Pancreas (tissue), 10 donors: ENCODE measurements around the gene ZNF653. TPM values are rescaled to one million over a fixed set of nuclear protein-coding genes. Genes with fewer than 3 reads are reported as not detected.

Experiments used
- ATAC-seq, 4 donors: fragments of 200-7000 bp; cut with Tn5 transposase; one replicate each; pipeline versions ENCODE4 v1.8.0 to v1.9.1; 2020; ENCODE audit warnings: mild to moderate bottlenecking in 4 of 4, moderate library complexity in 4 of 4
- DNase-seq, 6 donors: peaks; one replicate each; pipeline ENCODE4 v3.0.0-alpha.2; 2020
- FAIRE-seq: peaks from 2 replicates; lab custom pipeline; 2012; peaks lifted over from hg19 to GRCh38; lab: Jason Lieb, UNC
- H3K27ac ChIP-seq, 4 donors: fragments of 200-600 bp; sonication (generic); 1 replicate in 3 of 4; 2 replicates in 1 of 4; pipeline versions ENCODE4 v1.5.0 to v1.8.0; 2020
- H3K27me3 ChIP-seq, 4 donors: fragments of 200-600 bp; one replicate each; pipeline ENCODE4 v1.8.0; 2021
- H3K36me3 ChIP-seq, 3 donors: fragments of 200-600 bp; sonication (generic) in 1 of 3; one replicate each; pipeline versions ENCODE4 v1.5.0 to v1.8.0; 2020 to 2021
- H3K4me1 ChIP-seq, 3 donors: fragments of 200-600 bp; one replicate each; pipeline ENCODE4 v1.8.0; 2021
- H3K4me3 ChIP-seq, 4 donors: fragments of 200-600 bp; sonication (generic) in 2 of 4; one replicate each; pipeline versions ENCODE4 v1.5.0 to v1.8.0; 2020 to 2021
- H3K9me3 ChIP-seq, 4 donors: fragments of 200-600 bp; one replicate each; pipeline ENCODE4 v1.8.0; 2021
- WGBS, 2 donors: extraction: QIAGEN DNeasy Blood & Tissue Kit; methylation state at CpG; one replicate each; pipeline ENCODE4 v1.1.7; 2013; 5-methylcytosine and 5-hydroxymethylcytosine counted together
- intact Hi-C, 3 donors: fragments of 100-400 bp; cut with DNase I; formaldehyde crosslinking; loops; one replicate each; pipeline versions ENCODE4 v1.11.1 to v1.14.2; 2022
- polyA plus RNA-seq, 2 donors: library from polyadenylated mRNA; stranded (reverse); fragments of 200-250 nt; gene quantifications; one replicate each; pipeline ENCODE4 v1.2.3, GENCODE V29; 2013
- total RNA-seq, 6 donors: library from RNA; stranded (reverse); fragmentation: NEBNext Ultra II Directional in 4 of 6; extraction: Animal tissue kit (Norgen Biotek cat#: 25700) in 4 of 6; gene quantifications; one replicate each; pipeline versions ENCODE4 v1.2.1 to v1.2.4, GENCODE V29; 2021 to 2023
- TF ChIP-seq, protein P1 (sequence below), 4 donors: fragments of 200-600 bp; sonication (generic) in 3 of 4; IDR thresholded peaks; one replicate each; pipeline versions ENCODE4 v1.5.0 to v1.8.0; 2021; ENCODE audit warnings: antibody characterized with exemption in 4 of 4
- donor health status: healthy with polysubstance abuse.
- donor health status: DM: no; HTN: no; CAD: no; lungs with moderate emphysema.
- donor health status: DM: no; HTN: no; CAD: no.
- donor health status: control.
- donor health status: control.
- donor health status: Bipolar disorder and iron deficiency.
- donor health status: DM: yes; HTN: yes; CAD: no.
- donor health status: DM: no; HTN: no; CAD: no.
- donor health status: DM: no; HTN: no; CAD: no.
- donor health status: DM: yes; HTN: yes; CAD: no.

Gene ZNF653
- total and polyA plus RNA-seq, 8 donors: 4.5 to 25.6 (median 6.0) TPM

DNA sequence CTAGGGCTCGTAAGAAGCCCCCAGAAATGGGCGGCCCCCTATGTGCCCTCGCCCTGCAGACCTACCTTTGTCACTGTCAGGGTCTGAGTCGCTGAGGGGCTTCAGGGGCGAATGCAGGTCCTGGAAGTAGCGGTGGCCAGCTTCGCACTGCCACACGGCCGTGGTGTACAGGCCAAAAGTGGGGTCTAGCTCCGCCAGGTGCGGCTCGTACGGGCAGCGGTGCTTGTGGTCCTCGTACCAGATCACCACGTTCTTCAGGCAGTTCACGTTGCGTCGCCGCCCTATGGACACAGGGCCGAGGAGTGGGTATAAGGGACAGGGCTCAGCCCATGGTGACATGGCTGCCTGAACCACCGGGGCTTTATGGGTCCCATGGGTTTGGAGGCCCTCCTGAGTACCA lies 9.8 kb downstream of the ZNF653 start:
- no peak overlapping the region for H3K27ac ChIP-seq
- intact Hi-C loops: loop anchor here in 1 of 3 donors (10.0 kb wide), 1 partner anchor 79 kb away; the partner anchor contains the start of gene ACP5
- no peak for ATAC-seq
- H3K36me3 ChIP-seq: no peaks in the 10 kb centered on the region
- FAIRE-seq: no peak
- H3K4me1 ChIP-seq: no peaks in the 10 kb centered on the region
- TF ChIP-seq, protein P1, sequence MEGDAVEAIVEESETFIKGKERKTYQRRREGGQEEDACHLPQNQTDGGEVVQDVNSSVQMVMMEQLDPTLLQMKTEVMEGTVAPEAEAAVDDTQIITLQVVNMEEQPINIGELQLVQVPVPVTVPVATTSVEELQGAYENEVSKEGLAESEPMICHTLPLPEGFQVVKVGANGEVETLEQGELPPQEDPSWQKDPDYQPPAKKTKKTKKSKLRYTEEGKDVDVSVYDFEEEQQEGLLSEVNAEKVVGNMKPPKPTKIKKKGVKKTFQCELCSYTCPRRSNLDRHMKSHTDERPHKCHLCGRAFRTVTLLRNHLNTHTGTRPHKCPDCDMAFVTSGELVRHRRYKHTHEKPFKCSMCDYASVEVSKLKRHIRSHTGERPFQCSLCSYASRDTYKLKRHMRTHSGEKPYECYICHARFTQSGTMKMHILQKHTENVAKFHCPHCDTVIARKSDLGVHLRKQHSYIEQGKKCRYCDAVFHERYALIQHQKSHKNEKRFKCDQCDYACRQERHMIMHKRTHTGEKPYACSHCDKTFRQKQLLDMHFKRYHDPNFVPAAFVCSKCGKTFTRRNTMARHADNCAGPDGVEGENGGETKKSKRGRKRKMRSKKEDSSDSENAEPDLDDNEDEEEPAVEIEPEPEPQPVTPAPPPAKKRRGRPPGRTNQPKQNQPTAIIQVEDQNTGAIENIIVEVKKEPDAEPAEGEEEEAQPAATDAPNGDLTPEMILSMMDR (IDR thresholded peaks at IDR 0.05): no peak
- no peak overlapping the region for H3K4me3 ChIP-seq
- no peaks in the 10 kb centered on the region for H3K27me3 ChIP-seq
- WGBS, 2 donors: 93 to 96% methylated on average over 22 of the region's 22 CpGs
- H3K9me3 ChIP-seq: no peaks in the 10 kb centered on the region
- DNase-seq: no peak

DNA sequence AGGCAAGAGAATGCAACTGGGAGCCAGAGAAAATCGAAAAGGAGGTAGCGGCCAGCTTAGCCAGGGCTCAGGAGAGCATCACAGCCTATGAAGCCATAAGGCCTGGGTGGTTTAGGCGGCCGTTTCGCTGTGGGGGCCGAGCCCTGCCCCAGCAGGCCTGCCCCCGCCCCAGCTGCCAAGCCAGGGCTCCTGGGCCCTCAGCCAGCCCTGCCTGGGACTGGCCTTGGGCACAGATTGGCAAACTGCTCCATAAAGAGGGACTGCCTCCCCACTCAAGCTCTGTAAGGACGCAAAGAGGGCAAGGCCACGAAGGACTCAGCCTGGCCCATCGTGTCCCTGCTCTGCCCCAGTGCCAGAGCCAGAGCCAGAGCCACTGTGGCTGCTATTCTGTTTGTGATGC lies 10.2 kb downstream of the ZNF653 start:
- H3K4me3 ChIP-seq: no peak overlapping the region
- no peak for FAIRE-seq

DNA sequence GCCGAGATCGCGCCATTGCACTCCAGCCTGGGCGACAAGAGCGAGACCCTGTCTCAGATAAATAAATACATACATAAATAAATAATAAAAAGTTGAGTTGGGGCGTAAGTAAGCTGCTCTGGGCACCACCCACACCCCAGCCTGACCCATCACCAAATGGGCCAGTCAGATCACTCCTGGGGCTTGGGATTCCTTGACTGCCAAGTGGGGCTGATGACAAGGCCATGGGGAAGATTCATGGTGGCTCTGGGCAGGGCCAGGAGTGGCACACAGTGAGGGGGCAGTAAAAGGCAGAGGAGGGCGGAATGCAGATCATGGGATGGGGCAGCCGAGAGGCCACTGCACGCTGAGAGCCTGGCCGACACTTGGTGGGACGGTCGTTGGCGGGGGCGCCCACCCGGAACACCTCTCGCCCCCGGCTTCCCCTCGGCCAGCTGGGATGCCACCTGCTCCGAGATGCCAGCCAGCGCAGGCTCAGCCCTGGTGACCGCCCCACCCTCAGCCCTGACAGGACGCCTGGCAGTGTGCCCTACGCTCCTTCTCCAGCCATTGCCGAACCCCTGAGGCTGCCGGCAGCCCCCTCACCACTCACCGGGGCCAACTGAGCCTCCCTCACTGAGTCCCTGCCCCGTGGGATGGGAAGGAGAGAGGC lies 10.9 kb downstream of the ZNF653 start:
- TF ChIP-seq, protein P1 (IDR thresholded peaks at IDR 0.05): no peak
- whole genome bisulfite sequencing, 2 donors: 96 to 97% methylated on average over 27 of the region's 27 CpGs
- intact Hi-C loops: loop anchor here in 1 of 3 donors (10.0 kb wide), 1 partner anchor 80 kb away; the partner anchor contains the start of gene ACP5
- no peak overlapping the region for H3K27ac ChIP-seq
- H3K4me1 ChIP-seq: no peaks in the 10 kb centered on the region
- no peaks in the 10 kb centered on the region for H3K9me3 ChIP-seq
- no peak for ATAC-seq
- H3K4me3 ChIP-seq: no peak overlapping the region
- no peaks in the 10 kb centered on the region for H3K36me3 ChIP-seq
- peak in 1 of 6 donors; percentile 74 for DNase-seq
- no peaks in the 10 kb centered on the region for H3K27me3 ChIP-seq
- no peak for FAIRE-seq

More for the DNA sequence above, 10.2 kb downstream of the ZNF653 start:
- peak in 3 of 4 donors; percentile 16 to 57 (median 32) for ATAC-seq
- no peaks in the 10 kb centered on the region for H3K4me1 ChIP-seq
- TF ChIP-seq, protein P1 (IDR thresholded peaks at IDR 0.05): no peak
- intact Hi-C loops: loop anchor here in 1 of 3 donors (10.0 kb wide), 1 partner anchor 79 kb away; the partner anchor contains the start of gene ACP5
- no peaks in the 10 kb centered on the region for H3K36me3 ChIP-seq
- WGBS, 2 donors: 59 to 75% methylated on average over 6 to 10 of the region's 10 CpGs
- DNase-seq: no peak
- H3K9me3 ChIP-seq: no peaks in the 10 kb centered on the region
- no peaks in the 10 kb centered on the region for H3K27me3 ChIP-seq
- no peak overlapping the region for H3K27ac ChIP-seq

DNA sequence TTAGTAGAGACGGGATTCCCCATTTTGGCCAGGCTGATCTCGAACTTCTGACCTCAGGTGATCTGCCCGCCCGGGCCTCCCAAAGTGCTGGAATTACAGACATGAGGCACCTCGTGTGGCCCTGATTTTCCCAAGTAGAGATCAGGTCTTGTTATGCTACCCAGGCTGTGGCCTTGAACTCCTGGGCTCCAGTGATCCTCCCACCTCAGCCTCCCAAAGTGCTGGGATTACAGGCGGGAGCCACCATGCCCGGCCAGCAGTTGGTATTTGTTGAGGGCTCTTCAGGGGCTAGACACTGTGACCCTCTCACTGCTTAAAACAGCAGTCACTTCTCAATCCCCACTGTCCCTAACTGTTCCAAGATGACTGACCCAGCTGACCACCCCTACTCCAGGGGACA lies 16.3 kb downstream of the ZNF653 start:
- Histone ChIP-seq H3K27ac (no peak overlapping the region), H3K27me3 (no peaks in the 10 kb centered on the region), H3K4me1 (no peaks in the 10 kb centered on the region), H3K9me3 (no peaks in the 10 kb centered on the region), H3K36me3 (peaks cover 0 to under 1% (median 0%) of the 10 kb centered on the region in 3 donors), H3K4me3 (no peak overlapping the region)
- ATAC-seq (no peak), DNase-seq (no peak), FAIRE-seq (no peak)
- 95 to 96% methylated on average over 7 of the region's 7 CpGs for WGBS, 2 donors
- TF ChIP-seq, protein P1 (IDR thresholded peaks at IDR 0.05): no peak
- intact Hi-C loops: loop anchor here in 1 of 3 donors (10.0 kb wide), 1 partner anchor 195 kb away; the partner anchor contains the start of gene TSPAN16
